SK-N-SH treated with all-trans-retinoic acid at 6 μM for 48 hours (cell line): ENCODE results near the gene NUDT9.

Source experiments
- ARNTL ChIP-seq: fragments of 450-650 bp; formaldehyde crosslinking; IDR thresholded peaks from 2 replicates; pipeline ENCODE4 v1.5.0; 2020; ENCODE audit warnings: low read depth, mild to moderate bottlenecking, moderate library complexity, borderline replicate concordance
- ESRRG ChIP-seq: fragments of 250-450 bp; sonication (Bioruptor Pico); IDR thresholded peaks from 2 replicates; pipeline ENCODE4 v1.6.1; 2021; ENCODE audit warnings: mild to moderate bottlenecking
- OSR1 ChIP-seq: fragments of 250-450 bp; sonication (Bioruptor Pico); IDR thresholded peaks from 2 replicates; pipeline ENCODE4 v1.8.0; 2022; ENCODE audit warnings: moderate library complexity, mild to moderate bottlenecking, inconsistent platforms
- TCF4 ChIP-seq: fragments of 250-450 bp; sonication (Bioruptor Pico); IDR thresholded peaks from 2 replicates; pipeline ENCODE4 v1.8.0; 2021; ENCODE audit warnings: mild to moderate bottlenecking, moderate library complexity, borderline replicate concordance
- TSHZ2 ChIP-seq: fragments of 250-450 bp; sonication (Bioruptor Pico); IDR thresholded peaks from 2 replicates; pipeline ENCODE4 v1.5.0; 2020; ENCODE audit warnings: mild to moderate bottlenecking, moderate library complexity
- ZNF70 ChIP-seq: fragments of 450-650 bp; formaldehyde crosslinking; IDR thresholded peaks from 2 replicates; pipeline ENCODE4 v1.5.0; 2020; ENCODE audit warnings: mild to moderate bottlenecking, moderate library complexity

- TF ChIP-seq ZNF70 (no peak), ESRRG (CRISPR knock-in tag) (no peak), TCF4 (CRISPR knock-in tag) (no peak), OSR1 (CRISPR knock-in tag) (no peak), ARNTL (CRISPR knock-in tag) (no peak), TSHZ2 (CRISPR knock-in tag) (no peak)
Measured at GRCh38 chr4:87399954-87400353, 22.4 kb upstream of the NUDT9 start.
